IMR-90 (cell line): ENCODE results near the gene SMYD2. TPM values are rescaled to one million over a fixed set of nuclear protein-coding genes. Genes with fewer than 3 reads are reported as not detected.
A peak's percentile ranks its signal among the peaks of the same experiment; 100 is the strongest.

ENCODE experiments used
- ATAC-seq: fragments of 200-7000 bp; cut with Tn5 transposase; 2 replicates; pipeline ENCODE4 v1.9.1; 2020; ENCODE audit warnings: low read depth, mild to moderate bottlenecking, moderate library complexity
- BruUV-seq: library from RNA; stranded (reverse); fragments of 400-500 nt; replicated peaks from 2 replicates; lab custom pipeline; 2021; lab: Mats Ljungman, UMichigan
- CTCF ChIA-PET: fragments of 300-600 bp; formaldehyde crosslinking; extraction: SDS; loops from one replicate; lab custom pipeline; 2021; ENCODE audit warnings: antibody characterized with exemption; lab: Yijun Ruan, JAX
- POLR2A ChIA-PET: fragments of 300-600 bp; sonication (Branson Sonifier 250); formaldehyde crosslinking; loops from one replicate; lab custom pipeline; 2022; ENCODE audit warnings: antibody characterized with exemption; ENCODE audit not compliant: unreplicated experiment; lab: Charles Lee
- DNase-seq: peaks from one replicate; pipeline ENCODE4 v3.0.0; 2013
- H2AFZ ChIP-seq: replicated peaks from 2 replicates; pipeline ENCODE3; 2013; ENCODE audit warnings: low read length, mild to moderate bottlenecking; ENCODE audit not compliant: poor library complexity
- H2AK5ac ChIP-seq: 2 replicates; pipeline ENCODE4 v1.6.1; 2013; ENCODE audit warnings: low read depth, low read length, inconsistent platforms
- H2AK9ac ChIP-seq: replicated peaks from 2 replicates; pipeline ENCODE3; 2013; ENCODE audit warnings: mild to moderate bottlenecking, low read depth, low read length, moderate library complexity; ENCODE audit not compliant: poor library complexity
- H2BK120ac ChIP-seq: 2 replicates; pipeline ENCODE4 v1.6.1; 2013; ENCODE audit warnings: low read depth, low read length, inconsistent platforms
- H2BK15ac ChIP-seq: 3 replicates; pipeline ENCODE4 v1.6.1; 2013; ENCODE audit warnings: low read depth, low read length, inconsistent platforms
- H2BK20ac ChIP-seq: 2 replicates; pipeline ENCODE4 v1.6.1; 2013; ENCODE audit warnings: low read depth, mild to moderate bottlenecking, inconsistent platforms, low read length, moderate library complexity
- H2BK5ac ChIP-seq: 2 replicates; pipeline ENCODE4 v1.6.1; 2013; ENCODE audit warnings: mild to moderate bottlenecking, low read depth, low read length, inconsistent platforms; ENCODE audit not compliant: poor library complexity, severe bottlenecking
- H3K14ac ChIP-seq: replicated peaks from 2 replicates; pipeline ENCODE4 v1.6.1; 2013; ENCODE audit warnings: low read depth, low read length, inconsistent platforms
- H3K18ac ChIP-seq: 2 replicates; pipeline ENCODE4 v1.6.1; 2013; ENCODE audit warnings: low read depth, low read length, control low read depth
- H3K23ac ChIP-seq: 2 replicates; pipeline ENCODE4 v1.6.1; 2013; ENCODE audit warnings: low read depth, low read length, inconsistent platforms
- H3K27ac ChIP-seq: 2 replicates; pipeline ENCODE4 v1.5.1; 2013; ENCODE audit warnings: mild to moderate bottlenecking, control low read depth, low read length; ENCODE audit not compliant: insufficient read depth
- H3K27me3 ChIP-seq: 2 replicates; pipeline ENCODE4 v1.6.1; 2013; ENCODE audit warnings: low read length; ENCODE audit not compliant: control insufficient read depth, insufficient read depth
- H3K36me3 ChIP-seq: 2 replicates; pipeline ENCODE4 v1.6.1; 2013; ENCODE audit warnings: low read length, mixed read lengths; ENCODE audit not compliant: control insufficient read depth, insufficient read depth
- H3K4ac ChIP-seq: 2 replicates; pipeline ENCODE4 v1.6.1; 2013; ENCODE audit warnings: low read depth, low read length, inconsistent platforms
- H3K4me1 ChIP-seq: 2 replicates; pipeline ENCODE4 v1.6.1; 2013; ENCODE audit warnings: low read length, mixed read lengths; ENCODE audit not compliant: control insufficient read depth, insufficient read depth
- H3K4me2 ChIP-seq: 2 replicates; pipeline ENCODE4 v1.6.1; 2013; ENCODE audit warnings: low read depth, mild to moderate bottlenecking, control low read depth, low read length, moderate library complexity
- H3K4me3 ChIP-seq: 2 replicates; pipeline ENCODE4 v1.5.1; 2013; ENCODE audit warnings: low read depth, mild to moderate bottlenecking, control low read depth, low read length, moderate library complexity; ENCODE audit not compliant: insufficient read depth
- H3K56ac ChIP-seq: 2 replicates; pipeline ENCODE4 v1.6.1; 2013; ENCODE audit warnings: low read length, inconsistent platforms; ENCODE audit not compliant: insufficient read depth; ENCODE audit errors: extremely low read depth
- H3K79me1 ChIP-seq, 2 experiments: 2 replicates each; pipeline ENCODE4 v1.6.1; 2013; ENCODE audit warnings: low read length in 2 of 2, inconsistent platforms in 1 of 2, low read depth in 1 of 2
- H3K9ac ChIP-seq: 2 replicates; pipeline ENCODE4 v1.6.1; 2013; ENCODE audit warnings: low read depth, low read length, control low read depth
- H3K9me1 ChIP-seq: 2 replicates; pipeline ENCODE4 v1.6.1; 2013; ENCODE audit warnings: low read length, inconsistent platforms; ENCODE audit not compliant: insufficient read depth
- H3K9me3 ChIP-seq: 2 replicates; pipeline ENCODE4 v1.6.1; 2013; ENCODE audit warnings: low read length; ENCODE audit not compliant: control insufficient read depth, insufficient read depth
- H4K20me1 ChIP-seq: 2 replicates; pipeline ENCODE4 v1.6.1; 2013; ENCODE audit warnings: low read length, inconsistent platforms; ENCODE audit not compliant: insufficient read depth
- H4K5ac ChIP-seq: 2 replicates; pipeline ENCODE4 v1.6.1; 2013; ENCODE audit warnings: mild to moderate bottlenecking, low read depth, low read length, control low read depth
- H4K8ac ChIP-seq, 2 experiments: 2 replicates each; pipeline ENCODE4 v1.6.1; 2013; ENCODE audit warnings: low read depth in 2 of 2, low read length in 2 of 2, control low read depth in 1 of 2, inconsistent platforms in 1 of 2
- H4K91ac ChIP-seq: 2 replicates; pipeline ENCODE4 v1.6.1; 2013; ENCODE audit warnings: low read depth, low read length, inconsistent platforms; ENCODE audit not compliant: insufficient read depth
- CHD1 ChIP-seq: IDR thresholded peaks from 2 replicates; pipeline ENCODE4 v1.6.1; 2012; ENCODE audit warnings: low read depth, low read length, improper control_type of control experiment
- POLR2A ChIP-seq: IDR thresholded peaks from 2 replicates; pipeline ENCODE4 v1.6.1; 2012; ENCODE audit warnings: mild to moderate bottlenecking, low read depth, low read length
- RAD21 ChIP-seq: IDR thresholded peaks from 2 replicates; pipeline ENCODE4 v1.6.1; 2012; ENCODE audit warnings: low read length, improper control_type of control experiment
- RFX5 ChIP-seq: IDR thresholded peaks from 2 replicates; pipeline ENCODE4 v1.8.0; 2012; ENCODE audit warnings: low read depth, mild to moderate bottlenecking, low read length, moderate library complexity
- SMC3 ChIP-seq: fragments of 150-350 bp; IDR thresholded peaks from 2 replicates; pipeline ENCODE4 v1.6.1; 2016; ENCODE audit warnings: low read depth, mild to moderate bottlenecking, antibody characterized with exemption, low read length, moderate library complexity
- WGBS, 2 experiments: methylation state at CpG; one replicate each; pipeline versions ENCODE4 v1.1.5 to v1.1.7; 2013; ENCODE audit warnings: missing lambda C conversion rate in 2 of 2; ENCODE audit not compliant: insufficient read length in 1 of 2; ENCODE audit errors: extremely low coverage in 2 of 2; 5-methylcytosine and 5-hydroxymethylcytosine counted together
- dilution Hi-C: fragments of 300-500 bp; cut with HindIII; formaldehyde crosslinking; loops from one replicate; pipeline ENCODE4 v1.14.3; 2018; ENCODE audit warnings: low sequenced_read_pairs; ENCODE audit not compliant: unreplicated experiment
- in situ Hi-C: fragments of 300-500 bp; cut with MboI; formaldehyde crosslinking; loops from 3 replicates; pipeline ENCODE4 v1.14.3; 2019; ENCODE audit warnings: low sequenced_read_pairs, inconsistent platforms, mixed read lengths
- intact Hi-C: fragments of 100-400 bp; cut with micrococcal nuclease; formaldehyde crosslinking; loops from 2 replicates; pipeline ENCODE4 v1.10.0; 2022
- polyA plus RNA-seq, 3 experiments: library from polyadenylated mRNA; depleted of rRNA; stranded (reverse); fragments of >200 nt; gene quantifications; 2 replicates each; pipeline ENCODE4 v1.2.3, GENCODE V29; 2012; ENCODE audit warnings: low replicate concordance in 1 of 3
- total RNA-seq: library from RNA; depleted of rRNA; stranded (reverse); fragments of >200 nt; gene quantifications from 2 replicates; pipeline ENCODE4 v1.2.3, GENCODE V29; 2012
- TF ChIP-seq, protein P1 (sequence below): fragments of 150-350 bp; IDR thresholded peaks from 2 replicates; pipeline ENCODE4 v1.6.1; 2017; ENCODE audit warnings: mild to moderate bottlenecking, antibody characterized with exemption, low read length, low read depth

The SMYD2 gene
- total and polyA plus RNA-seq, 2 of the 4 experiments (the other 2 are of a cell fraction): 32.7 to 61.7 TPM

DNA sequence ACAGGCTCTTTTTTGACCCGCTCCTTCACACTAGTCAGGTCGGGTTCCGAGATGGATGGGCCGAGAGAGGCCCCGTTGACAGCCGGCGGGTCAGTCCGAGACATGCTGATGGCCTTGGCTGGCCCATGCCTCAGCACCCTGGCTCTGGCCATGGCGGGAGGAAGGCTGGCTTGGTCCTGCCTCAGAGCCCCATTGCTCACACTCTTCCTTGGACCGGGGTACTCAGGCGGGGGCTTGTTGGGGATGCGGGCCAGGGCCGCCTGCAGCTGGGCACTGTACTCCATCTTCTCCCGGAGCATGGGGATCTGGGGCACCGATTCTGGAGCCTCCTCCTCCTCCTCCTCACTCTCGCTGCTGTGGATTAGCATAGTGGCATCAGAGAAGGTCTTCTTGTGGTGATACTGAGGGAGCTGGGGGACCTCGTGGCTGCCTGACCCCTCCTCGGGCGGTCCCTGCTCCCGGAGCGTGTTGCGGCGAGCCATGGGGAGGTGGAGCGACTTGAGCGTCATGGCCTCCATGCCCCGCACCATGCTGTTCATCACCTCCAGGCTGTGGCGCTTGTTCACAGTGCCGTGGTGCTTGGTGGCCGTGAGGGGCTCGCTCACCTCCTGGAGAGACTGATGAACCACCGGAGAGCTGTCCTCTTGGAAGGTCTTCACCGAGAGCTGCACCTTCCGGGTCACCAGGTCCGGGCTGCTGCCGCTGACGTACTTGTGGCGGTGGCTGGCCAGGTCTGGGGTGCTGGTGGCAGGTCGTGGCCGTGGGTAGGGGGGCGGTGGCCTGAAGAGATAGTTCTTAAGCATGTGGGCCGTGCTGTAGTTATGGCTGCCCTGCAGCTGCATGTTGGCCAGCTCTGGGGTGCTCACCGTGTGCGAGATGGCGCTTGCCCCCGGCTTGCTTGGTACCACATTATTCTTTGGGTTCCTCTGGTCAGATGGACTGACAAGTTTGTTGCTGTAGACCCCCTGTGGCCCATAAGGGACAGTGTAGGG, 102.7 kb downstream of the SMYD2 start:
- no peak overlapping the region for H3K4me3 ChIP-seq

More for the DNA sequence above, 102.7 kb downstream of the SMYD2 start:
- no peak overlapping the region for H2BK20ac ChIP-seq
- H4K5ac ChIP-seq: no peak overlapping the region
- no peak overlapping the region for H2BK15ac ChIP-seq
- H3K18ac ChIP-seq: no peak overlapping the region
- no peak overlapping the region for H2BK5ac ChIP-seq
- BruUV-seq: TSS peak; percentile 79
- H3K36me3 ChIP-seq: peaks cover 58% of the 10 kb centered on the region
- H3K9ac ChIP-seq: no peak overlapping the region
- H3K4me1 ChIP-seq: peaks cover 2% of the 10 kb centered on the region
- no peak overlapping the region for H2BK120ac ChIP-seq
- H3K27me3 ChIP-seq: no peaks in the 10 kb centered on the region
- H2AK9ac ChIP-seq: peak overlapping the region; percentile 11
- no peak overlapping the region for H2AK5ac ChIP-seq
- TF ChIP-seq POLR2A: no peak
- no peak for TF ChIP-seq RAD21
- TF ChIP-seq, protein P1, sequence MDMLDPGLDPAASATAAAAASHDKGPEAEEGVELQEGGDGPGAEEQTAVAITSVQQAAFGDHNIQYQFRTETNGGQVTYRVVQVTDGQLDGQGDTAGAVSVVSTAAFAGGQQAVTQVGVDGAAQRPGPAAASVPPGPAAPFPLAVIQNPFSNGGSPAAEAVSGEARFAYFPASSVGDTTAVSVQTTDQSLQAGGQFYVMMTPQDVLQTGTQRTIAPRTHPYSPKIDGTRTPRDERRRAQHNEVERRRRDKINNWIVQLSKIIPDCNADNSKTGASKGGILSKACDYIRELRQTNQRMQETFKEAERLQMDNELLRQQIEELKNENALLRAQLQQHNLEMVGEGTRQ: no peak
- TF ChIP-seq SMC3: no peak
- no peak for TF ChIP-seq CHD1
- no peak for TF ChIP-seq RFX5
- in situ Hi-C loops: no loop called here
- DNase-seq (no peak), ATAC-seq (no peak)
- ChIA-PET POLR2A (no interaction called here), CTCF (no interaction called here)
- intact Hi-C loops: no loop called here
- H3K14ac ChIP-seq: no peak overlapping the region
- H4K20me1 ChIP-seq: no peaks in the 10 kb centered on the region
- no peak overlapping the region for H4K91ac ChIP-seq
- H4K8ac ChIP-seq: no peak overlapping the region
- no peak overlapping the region for H3K4ac ChIP-seq
- 98% methylated on average over 38 of the region's 45 CpGs; no CpG with 5 or more reads in 1 of the 2 experiments for WGBS, 2 experiments
- H3K79me1 ChIP-seq: peaks cover 24 to 57% of the 10 kb centered on the region in 2 experiments
- H3K9me1 ChIP-seq: peaks cover under 1% of the 10 kb centered on the region
- no peak overlapping the region for H3K23ac ChIP-seq
- H3K4me2 ChIP-seq: no peak overlapping the region
- no peak overlapping the region for H3K56ac ChIP-seq
- H2AFZ ChIP-seq: no peak overlapping the region
- dilution Hi-C loops: no loop called here
- no peak overlapping the region for H3K27ac ChIP-seq
- H3K9me3 ChIP-seq: no peaks in the 10 kb centered on the region
